HG03108 (cell line): ENCODE data around the gene ZACN.

Experiments used
- ATAC-seq: cut with Tn5 transposase; IDR thresholded peaks from one replicate; pipeline ENCODE4 v1.9.1; 2021; ENCODE audit warnings: moderate library complexity; ENCODE audit not compliant: unreplicated experiment

Gene ZACN

DNA sequence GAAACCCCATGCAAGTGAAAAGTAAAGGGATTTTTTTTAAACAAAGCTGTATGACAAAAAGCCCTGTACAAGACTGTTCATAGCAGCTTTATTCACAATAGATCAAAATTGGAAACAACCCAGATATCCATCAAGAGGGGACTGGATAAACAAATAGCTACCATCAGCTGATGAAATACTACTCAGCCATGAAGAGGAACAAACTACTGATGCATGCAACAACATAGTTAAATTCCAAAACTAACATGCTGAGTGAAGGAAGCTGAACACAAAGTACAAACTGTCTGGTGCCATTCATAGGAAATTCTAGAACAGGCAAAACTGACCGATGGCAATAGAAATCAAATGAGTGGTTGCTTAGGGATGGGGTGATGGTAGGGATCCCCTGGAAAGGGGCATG is 46.9 kb downstream of the ZACN start:
- no peak for ATAC-seq

DNA sequence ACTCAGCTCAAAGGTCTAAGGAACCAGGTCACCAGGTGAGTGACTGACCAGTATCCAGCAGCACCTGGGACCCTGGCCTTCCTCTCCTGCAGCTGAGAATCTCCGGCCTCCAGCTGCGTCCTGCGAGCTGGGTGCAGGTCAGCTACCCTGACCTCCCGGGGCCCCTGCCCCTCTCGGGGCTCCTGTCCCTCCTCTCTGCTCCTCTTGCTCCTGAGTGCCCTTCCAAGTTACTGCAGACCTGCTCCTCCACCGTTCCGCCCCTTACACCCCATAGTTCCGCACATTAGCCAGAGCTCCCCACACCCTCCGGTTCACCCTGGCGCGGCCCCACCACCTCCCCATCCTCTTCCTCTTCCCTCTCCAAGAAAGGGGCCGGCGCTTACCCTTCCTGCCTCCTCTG is 51.5 kb downstream of the ZACN start:
- ATAC-seq: no peak

DNA sequence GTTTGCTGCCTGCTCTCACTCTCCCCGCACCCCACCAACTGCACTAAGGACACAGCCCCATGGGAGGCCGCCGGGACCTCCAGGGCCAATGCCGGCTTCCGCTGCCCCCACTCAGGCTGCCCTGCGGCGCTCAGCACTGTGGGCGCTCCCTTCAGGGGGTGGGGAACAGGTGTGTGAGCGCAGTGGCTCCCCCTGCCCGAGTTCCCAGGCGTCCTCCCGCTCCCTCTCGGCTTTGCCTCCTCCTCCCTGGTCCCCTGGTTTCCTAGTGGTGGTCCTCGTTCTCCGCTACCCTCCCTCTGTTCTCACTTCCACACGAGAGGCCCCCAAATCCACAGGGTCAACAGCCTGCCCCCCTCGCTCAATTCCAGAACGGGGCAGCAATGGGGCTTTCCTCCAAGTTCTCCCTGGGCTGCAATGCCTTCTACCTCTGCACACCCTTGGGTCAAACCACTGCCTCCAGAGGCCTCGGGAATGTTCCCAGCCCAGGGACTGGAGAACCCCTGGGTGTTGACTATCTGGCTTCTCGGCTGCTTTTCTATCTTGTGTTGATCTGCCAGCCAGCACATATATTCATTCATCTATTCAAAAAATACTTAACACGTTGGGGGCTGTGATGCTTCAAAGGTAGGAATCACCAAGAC is 52.2 kb downstream of the ZACN start:
- no peak for ATAC-seq

DNA sequence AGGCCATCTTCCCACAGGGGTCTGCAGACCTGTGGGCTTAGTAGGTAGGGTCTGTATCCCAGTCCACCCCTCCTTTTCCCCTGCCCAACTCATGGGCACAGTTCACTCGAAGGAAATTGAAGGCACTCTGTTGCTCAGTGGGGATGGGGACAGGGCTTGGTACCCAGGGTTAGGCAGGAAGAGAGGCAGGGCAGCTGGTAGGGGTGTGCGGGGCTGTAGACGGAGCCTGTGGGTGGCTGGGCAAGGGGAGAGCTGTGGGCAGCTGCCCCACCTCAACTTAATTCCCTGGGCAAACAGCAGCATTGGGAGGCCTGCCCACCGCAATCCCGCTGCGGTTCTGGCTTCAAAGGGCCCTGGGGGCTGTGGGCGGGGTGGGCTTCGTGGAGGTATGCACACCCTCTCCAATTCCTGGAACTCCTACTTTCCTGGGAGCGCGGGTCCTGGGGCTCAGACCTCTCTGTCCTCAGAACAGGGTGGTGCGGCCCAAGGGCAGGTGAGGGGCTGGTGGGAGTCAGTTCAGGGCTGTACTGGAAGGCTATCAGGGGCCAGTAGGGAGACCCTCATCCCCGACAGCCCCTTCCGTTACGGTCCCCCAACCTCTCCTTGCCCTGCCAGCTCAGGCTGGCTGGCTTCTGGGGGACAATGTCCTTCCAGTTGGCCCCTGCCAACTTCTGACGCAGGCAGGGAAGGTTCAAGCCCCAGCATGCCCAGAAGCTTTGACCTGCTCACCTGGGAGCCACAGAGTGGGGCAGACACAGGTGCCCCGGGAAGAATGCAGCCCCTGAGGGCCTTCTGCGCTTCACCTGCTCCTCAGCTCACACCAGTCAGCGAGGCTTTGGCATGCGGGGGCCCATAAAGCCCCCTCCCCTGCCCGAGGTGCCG is 53.0 kb downstream of the ZACN start:
- ATAC-seq: no peak
